Skeletal muscle satellite cell (primary cell): Measurements from ENCODE around the gene RIPK1.
"Not testable (repeated sequence)": the region's sequence is repeated elsewhere in the genome, so short reads cannot be mapped to it uniquely, and the experiment has no call there.

ENCODE experiments used
- H3K27me3 ChIP-seq: 2 replicates; pipeline ENCODE4 v1.7.0; 2013; ENCODE audit warnings: low read length; ENCODE audit not compliant: control insufficient read depth, insufficient read depth
- H3K36me3 ChIP-seq: 2 replicates; pipeline ENCODE4 v1.7.0; 2013; ENCODE audit warnings: mild to moderate bottlenecking, control low read depth, low read length; ENCODE audit not compliant: insufficient read depth
- H3K4me1 ChIP-seq: 2 replicates; pipeline ENCODE4 v1.7.0; 2013; ENCODE audit warnings: low read length; ENCODE audit not compliant: control insufficient read depth, insufficient read depth
- H3K4me2 ChIP-seq: 2 replicates; pipeline ENCODE4 v1.7.0; 2013; ENCODE audit warnings: mild to moderate bottlenecking, low read length
- H3K4me3 ChIP-seq: 2 replicates; pipeline ENCODE4 v1.7.0; 2013; ENCODE audit warnings: low read length
- H3K9ac ChIP-seq: 2 replicates; pipeline ENCODE4 v1.7.0; 2013; ENCODE audit warnings: mild to moderate bottlenecking, low read depth, low read length, moderate library complexity
- H3K9me3 ChIP-seq: replicated peaks from 2 replicates; pipeline ENCODE4 v1.7.0; 2013; ENCODE audit warnings: mild to moderate bottlenecking, control low read depth, low read length

RIPK1 gene

GRCh38 chr6:3122823-3123182 is 54.5 kb downstream of the RIPK1 start:
- Histone ChIP-seq H3K4me2 (no peak overlapping the region), H3K9ac (no peak overlapping the region), H3K4me3 (no peak overlapping the region), H3K27me3 (no peaks in the 10 kb centered on the region), H3K4me1 (peaks cover 9% of the 10 kb centered on the region), H3K36me3 (no peaks in the 10 kb centered on the region), H3K9me3 (no peaks in the 10 kb centered on the region)

- H3K4me3 ChIP-seq, result no peak overlapping the region
- H3K36me3 ChIP-seq, result peaks cover 9% of the 10 kb centered on the region
- H3K4me2 ChIP-seq, result no peak overlapping the region
- peaks cover under 1% of the 10 kb centered on the region for H3K4me1 ChIP-seq
- H3K9ac ChIP-seq, result no peak overlapping the region
- no peaks in the 10 kb centered on the region for H3K27me3 ChIP-seq
- H3K9me3 ChIP-seq, result no peaks in the 10 kb centered on the region
Measured at GRCh38 chr6:3124667-3125066, 56.4 kb downstream of the RIPK1 start.

- H3K36me3 ChIP-seq, result peaks cover 9% of the 10 kb centered on the region
- no peaks in the 10 kb centered on the region for H3K9me3 ChIP-seq
- no peak overlapping the region for H3K9ac ChIP-seq
- no peak overlapping the region for H3K4me3 ChIP-seq
- H3K27me3 ChIP-seq, result no peaks in the 10 kb centered on the region
- H3K4me1 ChIP-seq, result no peaks in the 10 kb centered on the region
- no peak overlapping the region for H3K4me2 ChIP-seq
Measured at GRCh38 chr6:3125815-3126214, 57.5 kb downstream of the RIPK1 start.

- H3K9me3 ChIP-seq, result no peaks in the 10 kb centered on the region
- no peak overlapping the region for H3K4me3 ChIP-seq
- no peak overlapping the region for H3K9ac ChIP-seq
- H3K27me3 ChIP-seq, result no peaks in the 10 kb centered on the region
- H3K4me2 ChIP-seq, result no peak overlapping the region
- no peaks in the 10 kb centered on the region for H3K4me1 ChIP-seq
- peaks cover 9% of the 10 kb centered on the region for H3K36me3 ChIP-seq
Measured at GRCh38 chr6:3128356-3129108, 60.2 kb downstream of the RIPK1 start.

GRCh38 chr6:3131695-3132094 is 63.4 kb downstream of the RIPK1 start:
- Histone ChIP-seq H3K9me3 (no peaks in the 10 kb centered on the region), H3K9ac (no peak overlapping the region), H3K4me1 (peaks cover 5% of the 10 kb centered on the region), H3K4me3 (no peak overlapping the region), H3K36me3 (peaks cover 13% of the 10 kb centered on the region), H3K4me2 (no peak overlapping the region), H3K27me3 (no peaks in the 10 kb centered on the region)

- Histone ChIP-seq H3K4me2 (no peak overlapping the region), H3K4me3 (no peak overlapping the region), H3K4me1 (peaks cover 22% of the 10 kb centered on the region), H3K36me3 (peaks cover 20% of the 10 kb centered on the region), H3K9me3 (no peaks in the 10 kb centered on the region), H3K9ac (no peak overlapping the region), H3K27me3 (no peaks in the 10 kb centered on the region)
Measured at GRCh38 chr6:3133515-3133914, 65.2 kb downstream of the RIPK1 start.

- no peak overlapping the region for H3K4me3 ChIP-seq
- H3K4me1 ChIP-seq, result peaks cover 36% of the 10 kb centered on the region
- H3K27me3 ChIP-seq, result no peaks in the 10 kb centered on the region
- peaks cover 21% of the 10 kb centered on the region for H3K36me3 ChIP-seq
- no peak overlapping the region for H3K9ac ChIP-seq
- H3K9me3 ChIP-seq, result no peaks in the 10 kb centered on the region
- no peak overlapping the region for H3K4me2 ChIP-seq
Measured at GRCh38 chr6:3135668-3136291, 67.5 kb downstream of the RIPK1 start.

- no peak overlapping the region for H3K4me2 ChIP-seq
- H3K36me3 ChIP-seq, result peaks cover 22% of the 10 kb centered on the region
- no peak overlapping the region for H3K4me3 ChIP-seq
- H3K9me3 ChIP-seq, result no peaks in the 10 kb centered on the region
- H3K27me3 ChIP-seq, result no peaks in the 10 kb centered on the region
- peaks cover 36% of the 10 kb centered on the region for H3K4me1 ChIP-seq
- no peak overlapping the region for H3K9ac ChIP-seq
Measured at GRCh38 chr6:3136292-3137011, 68.2 kb downstream of the RIPK1 start.

GRCh38 chr6:3137057-3137777 is 68.9 kb downstream of the RIPK1 start:
- peaks cover 36% of the 10 kb centered on the region for H3K4me1 ChIP-seq
- H3K36me3 ChIP-seq, result peaks cover 22% of the 10 kb centered on the region

GRCh38 chr6:3137873-3138272 is 69.6 kb downstream of the RIPK1 start:
- H3K4me1 ChIP-seq, result peaks cover 36% of the 10 kb centered on the region
- not testable (repeated sequence) for H3K27me3 ChIP-seq, H3K4me2 ChIP-seq, H3K9me3 ChIP-seq, H3K4me3 ChIP-seq, H3K9ac ChIP-seq
- peaks cover 22% of the 10 kb centered on the region for H3K36me3 ChIP-seq

More at GRCh38 chr6:3137057-3137777, 68.9 kb downstream of the RIPK1 start:
- H3K27me3 ChIP-seq, result no peaks in the 10 kb centered on the region
- no peak overlapping the region for H3K4me2 ChIP-seq
- no peaks in the 10 kb centered on the region for H3K9me3 ChIP-seq
- no peak overlapping the region for H3K9ac ChIP-seq
- H3K4me3 ChIP-seq, result no peak overlapping the region

GRCh38 chr6:3138341-3138740 is 70.0 kb downstream of the RIPK1 start:
- Histone ChIP-seq H3K4me1 (peaks cover 36% of the 10 kb centered on the region), H3K9me3 (no peaks in the 10 kb centered on the region), H3K4me2 (peak overlapping the region; percentile 61), H3K9ac (peak overlapping the region; percentile 43), H3K27me3 (no peaks in the 10 kb centered on the region), H3K4me3 (peak overlapping the region; percentile 39), H3K36me3 (peaks cover 22% of the 10 kb centered on the region)
